HS-5 (cell line): ENCODE results near the gene USP20.
A peak's percentile ranks its signal among the peaks of the same experiment; 100 is the strongest.
"Not testable (repeated sequence)": the region's sequence is repeated elsewhere in the genome, so short reads cannot be mapped to it uniquely, and the experiment has no call there.

Experiments used
- DNase-seq: peaks from one replicate; pipeline ENCODE4 v3.0.0-alpha.2; 2012; ENCODE audit warnings: low read depth

The USP20 gene

GRCh38 chr9:129835128-129835859 is at the start of gene USP20, which contains the start of gene C9orf78:
USP20 (plus strand) TSS chr9:129835458; CDS start chr9:129852556, 17,098 bp downstream.
C9orf78 (minus strand) TSS chr9:129835275; CDS start chr9:129835221, 54 bp downstream.
- DNase-seq = peak; percentile 74

GRCh38 chr9:129785866-129786265 is 49.4 kb upstream of the USP20 start:
- no peak for DNase-seq

DNA sequence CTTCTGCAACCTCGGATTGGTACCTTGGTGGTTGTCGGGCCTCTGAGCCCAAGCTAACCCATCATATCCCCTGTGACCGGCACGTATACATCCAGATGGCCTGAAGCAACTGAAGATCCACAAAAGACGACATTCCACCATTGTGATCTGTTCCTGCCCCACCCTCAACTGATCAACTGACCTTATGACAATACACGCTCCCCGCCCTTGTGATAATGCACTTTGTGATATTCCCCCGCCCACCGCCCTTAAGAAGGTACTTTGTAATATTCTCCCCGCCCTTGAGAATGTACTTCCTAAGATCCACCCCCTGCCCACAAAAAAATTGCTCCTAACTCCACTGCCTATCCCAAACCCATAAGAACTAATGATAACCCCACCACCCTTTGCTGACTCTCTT is 48.8 kb upstream of the USP20 start:
- no peak for DNase-seq

GRCh38 chr9:129794549-129794948 is 40.7 kb upstream of the USP20 start:
- DNase-seq = no peak

DNA sequence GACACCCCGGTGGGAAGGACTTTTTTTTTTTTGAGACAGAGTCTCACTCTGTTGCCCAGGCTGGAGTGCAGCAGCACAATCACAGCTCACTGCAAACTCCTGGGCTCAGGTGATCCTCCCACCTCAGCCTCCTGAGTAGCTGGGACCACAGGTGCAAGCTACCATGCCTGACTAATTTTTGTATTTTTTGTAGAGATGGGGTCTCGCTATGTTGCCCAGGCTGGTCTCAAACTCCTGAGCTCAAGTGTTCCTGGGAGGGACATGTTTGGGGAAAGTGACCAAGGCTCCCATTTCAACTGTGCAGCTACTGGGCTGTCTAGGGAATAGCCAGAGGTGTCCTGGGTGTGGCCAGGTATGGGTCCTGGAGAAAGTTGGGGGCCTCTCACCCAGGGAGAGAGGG is 39.2 kb upstream of the USP20 start:
- DNase-seq = not testable (repeated sequence)

DNA sequence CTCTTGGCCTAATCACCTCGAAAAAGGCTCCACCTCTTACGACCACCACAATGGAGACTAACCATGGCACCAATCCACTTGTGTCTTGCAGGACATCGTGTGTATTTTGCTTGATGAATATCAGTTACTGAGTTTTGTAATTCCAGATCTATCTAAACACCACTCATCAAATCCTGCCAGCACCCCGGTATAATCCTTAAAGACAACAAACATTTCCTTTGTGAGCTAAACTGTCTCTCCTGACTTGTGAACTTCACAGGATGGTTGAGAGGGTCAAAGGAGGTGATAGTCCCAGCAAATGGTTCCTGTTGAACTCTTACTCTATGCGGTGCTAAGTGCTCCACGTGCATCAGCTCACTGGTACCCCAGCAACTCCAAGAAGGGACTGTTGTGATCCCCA is 36.3 kb upstream of the USP20 start:
- DNase-seq = no peak

- DNase-seq = no peak
These were observed 33.8 kb upstream of the USP20 start for GRCh38 chr9:129801504-129801903.

- peak; percentile 70 for DNase-seq
These were observed 32.2 kb upstream of the USP20 start, which contains the start of gene TOR1B for GRCh38 chr9:129802833-129803675. TOR1B (plus strand) TSS chr9:129803184; CDS start chr9:129803213, 29 bp downstream.

GRCh38 chr9:129803676-129804060 is 31.6 kb upstream of the USP20 start:
- DNase-seq = no peak

DNA sequence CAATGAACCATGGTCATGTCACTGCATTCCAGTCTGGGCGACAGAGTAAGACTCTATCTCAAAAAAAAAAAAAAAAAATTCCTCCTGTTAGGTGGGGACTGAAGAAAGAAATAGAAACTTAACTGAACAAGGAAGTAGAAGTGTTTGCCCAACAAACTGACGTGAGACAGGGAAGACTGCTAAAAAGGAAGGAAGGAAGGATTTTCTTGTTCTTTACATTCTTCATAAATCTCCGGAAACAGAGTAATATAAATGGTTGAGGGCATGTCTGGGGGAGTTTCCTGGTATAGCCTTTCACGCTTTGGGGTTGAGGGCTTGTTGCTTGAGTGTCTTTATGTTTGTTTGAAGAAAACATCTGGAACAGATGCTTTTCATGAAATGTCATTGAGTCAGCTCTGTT is 29.2 kb upstream of the USP20 start:
- no peak for DNase-seq

GRCh38 chr9:129809346-129809745 is 25.9 kb upstream of the USP20 start:
- no peak for DNase-seq

DNA sequence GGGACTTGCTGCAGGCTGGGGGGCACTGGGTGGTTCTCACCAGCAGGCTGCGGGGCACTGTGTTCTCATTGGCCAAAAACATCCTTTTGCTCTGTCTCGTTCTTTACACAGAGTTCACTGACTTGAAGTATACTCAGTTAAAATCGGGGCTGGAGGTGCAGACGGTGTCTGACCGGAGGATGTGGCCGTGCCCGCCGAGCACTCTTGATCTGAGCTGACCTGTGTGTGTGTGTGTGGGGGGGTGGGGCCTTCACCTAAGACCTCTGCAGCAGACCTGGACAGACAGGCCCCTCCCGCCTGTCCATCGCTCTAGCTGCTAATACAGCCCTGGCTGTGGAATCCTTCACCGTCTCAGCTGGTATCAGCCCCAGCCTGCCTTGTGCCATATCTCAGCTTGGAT is 25.1 kb upstream of the USP20 start:
- DNase-seq = no peak

DNA sequence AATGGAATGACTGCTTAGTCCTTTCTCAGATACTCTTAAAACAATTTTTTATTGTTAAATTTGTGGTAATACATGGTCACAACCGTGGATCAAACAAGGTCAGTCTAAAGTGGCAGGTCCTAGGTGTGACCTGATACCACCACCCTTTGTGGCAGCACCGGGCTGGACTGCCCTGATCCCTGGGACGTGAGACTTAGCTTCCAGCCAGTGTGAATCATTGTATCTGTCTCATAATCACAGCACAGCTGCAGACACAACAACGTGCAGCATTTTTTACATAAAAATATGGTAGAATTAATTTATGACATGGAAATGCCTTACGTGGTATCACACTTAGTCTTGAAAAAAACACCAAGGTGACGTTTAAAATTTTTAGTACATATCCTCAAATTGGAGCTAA is 24.5 kb upstream of the USP20 start:
- DNase-seq = no peak

DNA sequence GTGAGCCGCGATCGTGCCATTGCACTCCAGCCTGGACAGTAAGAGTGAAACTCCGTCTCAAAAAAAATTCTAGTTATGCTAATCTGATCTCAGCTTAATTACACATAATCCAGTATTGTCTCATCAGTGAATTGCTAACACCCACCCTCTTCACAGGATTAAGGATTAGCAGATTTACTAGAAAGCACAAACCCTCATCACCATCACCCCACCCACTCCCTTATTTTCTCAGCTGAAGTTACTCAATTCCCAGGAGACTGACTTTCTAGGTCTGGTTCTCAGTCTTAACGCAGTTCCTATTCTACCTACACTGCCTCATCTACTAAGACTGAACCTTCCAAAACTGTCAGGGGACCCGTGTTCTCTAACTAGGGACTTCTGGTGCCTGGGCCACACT is 23.3 kb upstream of the USP20 start:
- no peak for DNase-seq

- DNase-seq = no peak
These were observed 22.9 kb upstream of the USP20 start for GRCh38 chr9:129812385-129812784.

- no peak for DNase-seq
These were observed 21.6 kb upstream of the USP20 start for GRCh38 chr9:129813661-129814060.

DNA sequence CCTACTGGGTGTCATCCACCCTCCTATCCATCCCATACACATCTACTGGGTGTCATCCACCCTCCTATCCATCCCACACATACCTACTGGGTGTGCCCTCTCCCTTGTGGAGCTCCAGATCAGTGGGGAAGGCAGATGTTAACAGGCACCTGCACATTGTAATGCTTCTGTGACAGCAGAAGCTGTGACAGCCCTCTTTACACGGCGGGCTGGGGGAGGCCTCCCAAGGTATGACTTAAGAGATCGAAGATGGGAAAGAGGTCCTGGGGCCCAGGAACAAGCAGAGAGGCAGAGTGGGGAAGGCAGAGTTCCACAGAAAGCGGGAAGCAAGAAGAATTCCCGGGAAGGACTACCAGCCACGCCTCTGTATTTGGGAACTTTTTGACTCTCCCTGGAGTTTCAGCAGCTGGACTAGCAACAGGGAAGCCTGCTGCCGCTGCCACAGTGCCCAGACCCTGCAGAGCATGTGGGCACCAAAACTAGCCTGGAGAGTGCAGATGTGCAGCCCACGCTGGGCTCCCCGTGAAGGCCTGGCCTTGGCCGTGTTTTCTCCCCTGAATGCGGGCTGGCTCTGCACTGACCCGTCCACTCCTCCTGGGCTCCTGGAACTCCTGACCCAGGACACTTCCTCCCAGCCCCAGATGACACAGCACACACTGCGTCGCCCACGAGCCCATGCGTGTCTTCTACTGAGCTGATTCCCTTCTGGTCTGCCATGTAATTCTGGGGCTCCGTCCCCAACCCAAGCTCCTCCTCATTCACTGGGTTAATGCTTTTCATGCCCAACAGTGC is 20.6 kb upstream of the USP20 start:
- DNase-seq = no peak

- no peak for DNase-seq
These were observed 20.0 kb upstream of the USP20 start for GRCh38 chr9:129815278-129815677.

DNA sequence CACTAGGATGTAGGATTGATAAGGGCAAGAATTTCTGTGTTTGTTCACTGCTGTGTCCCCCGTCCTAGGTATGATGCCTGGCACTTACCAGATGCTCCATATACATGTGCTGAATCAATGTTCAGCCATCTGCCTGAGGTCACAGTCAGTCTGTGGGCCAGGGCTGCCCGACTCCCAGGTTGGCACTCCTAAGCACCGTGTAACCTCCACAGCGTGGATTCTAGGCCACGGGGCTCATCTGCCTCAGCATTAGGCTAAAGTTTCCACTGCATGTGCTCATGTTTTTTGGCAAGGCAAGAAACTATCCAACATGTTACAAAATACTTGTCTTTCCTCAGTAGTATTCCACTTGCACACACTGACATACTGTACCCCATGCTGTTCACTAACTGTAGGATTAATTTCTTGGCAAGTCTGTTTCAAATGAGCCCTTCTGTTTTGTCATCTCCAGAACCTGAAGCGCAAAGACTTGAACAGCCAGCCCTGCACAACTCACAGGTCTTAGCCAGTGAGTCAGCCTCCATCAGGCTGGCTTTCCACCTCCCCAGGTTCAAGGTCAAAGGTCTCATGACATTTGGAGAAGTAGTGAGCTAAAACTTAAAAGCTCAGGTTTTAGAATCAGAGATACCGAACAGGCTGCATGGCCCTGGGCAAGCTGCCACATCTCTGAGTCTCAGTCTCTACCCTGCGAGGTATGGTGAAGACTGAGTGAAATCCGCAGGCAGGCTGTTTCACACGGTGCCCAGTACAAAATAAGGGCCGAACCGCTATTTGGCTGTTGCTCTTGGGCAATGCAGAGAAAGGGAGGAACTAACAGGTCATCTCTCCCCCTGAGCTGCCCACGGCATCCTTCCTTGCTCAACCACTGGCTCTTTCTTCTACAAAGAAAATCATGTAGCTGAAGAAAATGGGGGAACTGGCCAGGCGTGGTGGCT is 18.5 kb upstream of the USP20 start:
- no peak for DNase-seq

DNA sequence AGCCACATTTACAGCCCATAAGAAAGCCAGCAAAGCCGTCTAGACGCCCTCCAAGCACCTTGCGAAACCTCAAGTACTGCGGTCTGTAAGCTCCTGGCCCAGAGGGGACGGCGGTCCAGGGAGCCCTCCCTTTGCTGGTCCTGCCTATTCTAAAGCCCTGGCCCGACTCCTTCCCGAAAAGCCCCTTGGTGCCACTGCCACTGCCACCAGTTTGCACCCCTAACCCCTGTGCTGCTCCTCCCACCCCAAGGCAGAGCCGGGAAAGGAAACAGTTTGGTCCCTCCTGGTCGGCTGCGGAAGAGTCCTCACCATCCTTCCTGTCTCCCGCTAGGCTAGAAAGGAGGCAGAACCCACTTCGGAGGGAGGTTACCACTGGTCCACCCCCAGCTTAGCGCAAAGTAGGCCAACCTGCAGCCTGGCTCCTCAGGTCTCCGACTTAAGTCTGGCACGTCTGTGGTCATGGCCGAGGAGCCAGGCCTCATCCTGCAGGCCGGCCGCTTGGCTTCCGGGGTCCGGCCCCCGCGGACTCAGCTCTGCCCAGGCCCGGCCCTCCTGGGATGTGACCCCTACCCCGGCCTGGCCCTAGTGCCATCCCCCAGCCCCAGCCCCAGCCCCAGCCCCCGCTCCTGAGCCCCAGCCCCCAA is 12.2 kb upstream of the USP20 start:
- no peak for DNase-seq

- no peak for DNase-seq
These were observed 11.7 kb upstream of the USP20 start for GRCh38 chr9:129823542-129823934.
